Keratinocyte (primary cell): ENCODE results near the gene RNF19B. TPM values are rescaled to one million over a fixed set of nuclear protein-coding genes. Genes with fewer than 3 reads are reported as not detected.
A peak's percentile ranks its signal among the peaks of the same experiment; 100 is the strongest.

ENCODE experiments used
- DNase-seq: peaks from one replicate; pipeline ENCODE4 v3.0.0-alpha.2; 2011; ENCODE audit warnings: low read depth, missing footprints, low spot score
- FAIRE-seq: peaks from 2 replicates; lab custom pipeline; 2011; peaks lifted over from hg19 to GRCh38; lab: Jason Lieb, UNC
- H2AFZ ChIP-seq: 2 replicates; pipeline ENCODE4 v1.6.0; 2012; ENCODE audit warnings: low read length, control low read depth, inconsistent platforms; ENCODE audit not compliant: control insufficient read depth
- H3K27ac ChIP-seq: 2 replicates; pipeline ENCODE4 v1.5.1; 2011; ENCODE audit warnings: low read length; ENCODE audit not compliant: control insufficient read depth, insufficient read depth
- H3K27me3 ChIP-seq: 3 replicates; pipeline ENCODE4 v1.6.0; 2011; ENCODE audit warnings: low read length; ENCODE audit not compliant: control insufficient read depth, insufficient read depth; ENCODE audit errors: extremely low read depth
- H3K36me3 ChIP-seq, 2 experiments: 2 replicates in 1 of 2; 3 replicates in 1 of 2; pipeline ENCODE4 v1.5.1; 2011; ENCODE audit warnings: low read length in 2 of 2, mild to moderate bottlenecking in 1 of 2; ENCODE audit not compliant: control insufficient read depth in 2 of 2, insufficient read depth in 2 of 2; ENCODE audit errors: extremely low read depth in 1 of 2
- H3K4me1 ChIP-seq: 3 replicates; pipeline ENCODE4 v1.5.1; 2011; ENCODE audit warnings: low read length; ENCODE audit not compliant: control insufficient read depth, insufficient read depth; ENCODE audit errors: extremely low read depth
- H3K4me2 ChIP-seq: 3 replicates; pipeline ENCODE4 v1.6.0; 2011; ENCODE audit warnings: low read depth, low read length; ENCODE audit not compliant: control insufficient read depth, insufficient read depth; ENCODE audit errors: extremely low read depth
- H3K4me3 ChIP-seq, 3 experiments: fragments of 200-600 bp in 1 of 3; sonication (generic) in 1 of 3; 2 replicates in 2 of 3; 3 replicates in 1 of 3; pipeline ENCODE4 v1.5.1; 2011 to 2016; ENCODE audit warnings: low read length in 3 of 3, mild to moderate bottlenecking in 3 of 3, control low read depth in 2 of 3, inconsistent platforms in 1 of 3, low read depth in 1 of 3, mixed read lengths in 1 of 3, mixed run types in 1 of 3, moderate library complexity in 1 of 3; ENCODE audit not compliant: control insufficient read depth in 2 of 3, insufficient read depth in 2 of 3; ENCODE audit errors: extremely low read depth in 1 of 3
- H3K79me2 ChIP-seq: 2 replicates; pipeline ENCODE4 v1.6.0; 2012; ENCODE audit warnings: low read length; ENCODE audit not compliant: control insufficient read depth, insufficient read depth
- H3K9ac ChIP-seq: 3 replicates; pipeline ENCODE4 v1.6.0; 2011; ENCODE audit warnings: low read length; ENCODE audit not compliant: control insufficient read depth, insufficient read depth; ENCODE audit errors: extremely low read depth
- H3K9me1 ChIP-seq: 3 replicates; pipeline ENCODE4 v1.6.0; 2011; ENCODE audit warnings: low read length; ENCODE audit not compliant: control insufficient read depth, insufficient read depth; ENCODE audit errors: extremely low read depth
- H3K9me3 ChIP-seq: 2 replicates; pipeline ENCODE4 v1.5.1; 2012; ENCODE audit warnings: low read depth, low read length; ENCODE audit not compliant: control insufficient read depth
- H4K20me1 ChIP-seq: 3 replicates; pipeline ENCODE4 v1.6.0; 2011; ENCODE audit warnings: low read length; ENCODE audit not compliant: control insufficient read depth, insufficient read depth; ENCODE audit errors: extremely low read depth
- EZH2 ChIP-seq: IDR thresholded peaks from one replicate; pipeline ENCODE4 v1.6.1; 2012; ENCODE audit warnings: inconsistent platforms, mild to moderate bottlenecking, low read length, moderate library complexity
- dilution Hi-C: fragments of 300-500 bp; cut with MboI; formaldehyde crosslinking; loops from one replicate; pipeline ENCODE4 v1.7.0; 2020; ENCODE audit warnings: low sequenced_read_pairs; ENCODE audit not compliant: extremely low pct_ligation_motif_present
- polyA plus RNA-seq, 5 experiments: library from polyadenylated mRNA; depleted of rRNA in 3 of 5; stranded (reverse) in 3 of 5; stranded (forward) in 1 of 5; unstranded in 1 of 5; fragments of >200 nt; gene quantifications; 1 replicate in 1 of 5; 2 replicates in 3 of 5; 3 replicates in 1 of 5; pipeline versions ENCODE4 v1.2.1 to v1.2.3, GENCODE V29; 2011 to 2012; ENCODE audit warnings: missing spikeins in 2 of 5, low read depth in 1 of 5, low replicate concordance in 1 of 5
- TF ChIP-seq, protein P1 (sequence below), 3 experiments: IDR thresholded peaks in 1 of 3; conservative IDR thresholded peaks in 1 of 3; optimal IDR thresholded peaks in 1 of 3; 2 replicates in 2 of 3; 3 replicates in 1 of 3; pipeline versions ENCODE3 to v1.5.1; 2011; ENCODE audit warnings: low read length in 3 of 3, mild to moderate bottlenecking in 3 of 3, moderate library complexity in 2 of 3, control low read depth in 1 of 3, inconsistent platforms in 1 of 3; ENCODE audit not compliant: insufficient read depth in 2 of 3; ENCODE audit errors: extremely low read depth in 1 of 3

Gene RNF19B
- polyA plus RNA-seq, 1 donor (not counting 4 experiments of a cell fraction or from before 2014, with no cell fraction given), result 33.5 TPM

DNA sequence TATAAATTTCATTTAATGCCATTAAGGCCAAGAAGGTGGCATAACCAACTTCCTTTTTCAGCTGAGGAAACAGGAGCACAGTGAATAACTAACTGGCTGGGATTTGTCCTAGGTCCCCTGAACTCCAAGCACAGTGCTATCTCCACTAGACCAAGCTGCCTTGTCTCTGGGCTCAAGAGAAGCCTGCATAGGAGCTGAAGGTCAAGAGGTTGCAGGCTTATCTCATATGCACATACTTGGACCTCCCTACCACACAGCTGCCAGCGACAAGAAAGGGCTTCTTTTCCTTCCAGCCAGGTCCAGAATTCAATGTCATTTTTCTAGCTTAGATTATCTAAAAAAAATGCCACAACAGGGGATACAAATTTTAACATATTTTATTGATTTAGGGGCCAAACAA lies 45.0 kb upstream of the RNF19B start:
- Histone ChIP-seq H3K27me3 (no peaks in the 10 kb centered on the region), H3K79me2 (no peaks in the 10 kb centered on the region), H4K20me1 (no peaks in the 10 kb centered on the region), H3K9me1 (peaks cover 2% of the 10 kb centered on the region), H3K4me1 (peaks cover 27% of the 10 kb centered on the region), H3K27ac (no peak overlapping the region), H3K4me2 (no peak overlapping the region), H3K9ac (no peak overlapping the region), H3K4me3 (no peak overlapping the region), H3K36me3 (peaks cover 32 to 36% of the 10 kb centered on the region in 2 experiments), H2AFZ (no peak overlapping the region), H3K9me3 (no peaks in the 10 kb centered on the region)
- TF ChIP-seq, protein P1, sequence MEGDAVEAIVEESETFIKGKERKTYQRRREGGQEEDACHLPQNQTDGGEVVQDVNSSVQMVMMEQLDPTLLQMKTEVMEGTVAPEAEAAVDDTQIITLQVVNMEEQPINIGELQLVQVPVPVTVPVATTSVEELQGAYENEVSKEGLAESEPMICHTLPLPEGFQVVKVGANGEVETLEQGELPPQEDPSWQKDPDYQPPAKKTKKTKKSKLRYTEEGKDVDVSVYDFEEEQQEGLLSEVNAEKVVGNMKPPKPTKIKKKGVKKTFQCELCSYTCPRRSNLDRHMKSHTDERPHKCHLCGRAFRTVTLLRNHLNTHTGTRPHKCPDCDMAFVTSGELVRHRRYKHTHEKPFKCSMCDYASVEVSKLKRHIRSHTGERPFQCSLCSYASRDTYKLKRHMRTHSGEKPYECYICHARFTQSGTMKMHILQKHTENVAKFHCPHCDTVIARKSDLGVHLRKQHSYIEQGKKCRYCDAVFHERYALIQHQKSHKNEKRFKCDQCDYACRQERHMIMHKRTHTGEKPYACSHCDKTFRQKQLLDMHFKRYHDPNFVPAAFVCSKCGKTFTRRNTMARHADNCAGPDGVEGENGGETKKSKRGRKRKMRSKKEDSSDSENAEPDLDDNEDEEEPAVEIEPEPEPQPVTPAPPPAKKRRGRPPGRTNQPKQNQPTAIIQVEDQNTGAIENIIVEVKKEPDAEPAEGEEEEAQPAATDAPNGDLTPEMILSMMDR (optimal IDR thresholded peaks at IDR 0.05 in 1 of 3, IDR thresholded peaks at IDR 0.05 in 1 of 3, conservative IDR thresholded peaks at IDR 0.05 in 1 of 3; ENCODE audit: extremely low read depth in 1 of 3, insufficient read depth in 2 of 3, low read length in 3 of 3), result no peak
- no peak for TF ChIP-seq EZH2
- dilution Hi-C loops, result no loop called here
- no peak for DNase-seq
- FAIRE-seq, result no peak

DNA sequence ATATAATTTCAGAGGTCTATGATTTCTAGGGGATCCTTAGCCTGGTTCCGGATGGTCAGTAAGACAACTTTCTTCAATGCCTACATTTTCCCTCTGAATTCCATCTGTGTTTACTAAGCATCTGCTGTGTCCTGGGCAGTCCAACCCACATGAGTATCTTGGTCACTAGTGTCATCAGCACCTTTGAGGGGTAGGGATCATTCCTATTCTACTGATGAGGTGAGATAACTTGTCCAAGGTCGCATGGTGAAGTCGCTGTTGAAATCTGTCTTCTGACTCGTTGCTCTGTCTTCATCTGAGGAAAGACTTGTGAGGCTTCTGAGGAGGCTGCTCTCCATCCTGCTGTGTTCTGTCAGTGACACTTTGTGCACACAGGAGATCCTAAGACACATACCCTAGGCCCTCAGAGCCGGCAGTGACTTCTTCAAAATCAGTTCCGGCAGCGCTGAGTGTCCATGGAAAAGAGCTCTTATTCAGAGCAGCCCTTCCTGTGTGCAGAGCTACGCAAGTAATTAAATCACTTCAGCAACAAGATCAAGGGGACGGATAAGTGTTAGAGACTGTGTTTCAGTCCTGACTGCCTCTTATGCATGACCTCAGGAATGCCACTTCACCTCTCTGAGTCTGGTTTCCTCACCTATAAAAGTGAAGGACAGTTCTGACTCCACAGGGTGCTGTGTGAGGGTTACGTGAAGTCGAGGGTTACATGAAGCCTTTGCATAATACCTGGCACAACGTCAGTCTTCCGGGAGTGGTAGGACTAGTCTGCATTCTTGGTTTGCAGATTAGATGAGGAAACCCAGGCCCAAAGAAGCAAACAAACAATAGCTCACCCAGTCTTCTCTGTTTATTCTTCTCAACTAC lies 43.7 kb upstream of the RNF19B start:
- H3K9ac ChIP-seq, result no peak overlapping the region
- no peaks in the 10 kb centered on the region for H3K79me2 ChIP-seq
- peaks cover 2% of the 10 kb centered on the region for H3K9me1 ChIP-seq
- H3K36me3 ChIP-seq, result peaks cover 26 to 29% of the 10 kb centered on the region in 2 experiments
- peak overlapping the region; percentile 55 for H3K27ac ChIP-seq
- no peak overlapping the region for H3K4me2 ChIP-seq
- no peaks in the 10 kb centered on the region for H3K9me3 ChIP-seq
- no peaks in the 10 kb centered on the region for H3K27me3 ChIP-seq
- dilution Hi-C loops, result no loop called here
- no peaks in the 10 kb centered on the region for H4K20me1 ChIP-seq
- no peak for DNase-seq
- FAIRE-seq, result no peak
- H3K4me3 ChIP-seq, result no peak overlapping the region
- peaks cover 40% of the 10 kb centered on the region for H3K4me1 ChIP-seq
- H2AFZ ChIP-seq, result no peak overlapping the region
- TF ChIP-seq EZH2, result no peak
- TF ChIP-seq, protein P1 (optimal IDR thresholded peaks at IDR 0.05 in 1 of 3, IDR thresholded peaks at IDR 0.05 in 1 of 3, conservative IDR thresholded peaks at IDR 0.05 in 1 of 3; ENCODE audit: extremely low read depth in 1 of 3, insufficient read depth in 2 of 3, low read length in 3 of 3), result no peak
